Measurements from ENCODE around the gene ADARB2. TPM values are rescaled to one million over a fixed set of nuclear protein-coding genes. Genes with fewer than 3 reads are reported as not detected.
"Not testable (repeated sequence)": the region's sequence is repeated elsewhere in the genome, so short reads cannot be mapped to it uniquely, and the experiment has no call there.

The ADARB2 gene
- total RNA-seq, 4 donors from 2014 or later, result 0.13 to 6.1 (median 0.57) TPM

DNA sequence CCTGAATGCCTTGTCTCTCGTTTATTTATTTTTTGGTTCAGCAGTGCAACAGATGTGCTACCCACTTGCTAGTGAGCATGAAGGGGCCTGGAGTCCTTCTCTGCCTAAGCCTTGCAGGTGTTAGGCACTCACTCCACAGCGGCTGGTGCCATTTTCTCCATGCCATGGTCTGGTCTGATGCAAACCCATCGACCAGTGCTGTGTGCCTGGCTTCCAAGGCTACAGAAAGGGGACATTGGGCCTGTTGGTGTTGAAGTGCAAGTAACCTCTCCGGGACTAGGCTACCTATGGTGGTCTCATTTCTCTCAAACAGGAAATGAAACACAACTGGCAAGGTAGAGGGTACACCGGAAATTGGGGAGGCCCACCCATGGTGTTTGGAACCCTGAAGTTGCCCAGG, 198.1 kb downstream of the ADARB2 start:
- DNase-seq (ENCODE audit: low spot score), result no peak
- no peak for ATAC-seq (ENCODE audit: low FRiP score)
- TF ChIP-seq, protein P1, sequence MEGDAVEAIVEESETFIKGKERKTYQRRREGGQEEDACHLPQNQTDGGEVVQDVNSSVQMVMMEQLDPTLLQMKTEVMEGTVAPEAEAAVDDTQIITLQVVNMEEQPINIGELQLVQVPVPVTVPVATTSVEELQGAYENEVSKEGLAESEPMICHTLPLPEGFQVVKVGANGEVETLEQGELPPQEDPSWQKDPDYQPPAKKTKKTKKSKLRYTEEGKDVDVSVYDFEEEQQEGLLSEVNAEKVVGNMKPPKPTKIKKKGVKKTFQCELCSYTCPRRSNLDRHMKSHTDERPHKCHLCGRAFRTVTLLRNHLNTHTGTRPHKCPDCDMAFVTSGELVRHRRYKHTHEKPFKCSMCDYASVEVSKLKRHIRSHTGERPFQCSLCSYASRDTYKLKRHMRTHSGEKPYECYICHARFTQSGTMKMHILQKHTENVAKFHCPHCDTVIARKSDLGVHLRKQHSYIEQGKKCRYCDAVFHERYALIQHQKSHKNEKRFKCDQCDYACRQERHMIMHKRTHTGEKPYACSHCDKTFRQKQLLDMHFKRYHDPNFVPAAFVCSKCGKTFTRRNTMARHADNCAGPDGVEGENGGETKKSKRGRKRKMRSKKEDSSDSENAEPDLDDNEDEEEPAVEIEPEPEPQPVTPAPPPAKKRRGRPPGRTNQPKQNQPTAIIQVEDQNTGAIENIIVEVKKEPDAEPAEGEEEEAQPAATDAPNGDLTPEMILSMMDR (IDR thresholded peaks at IDR 0.05), result no peak

DNA sequence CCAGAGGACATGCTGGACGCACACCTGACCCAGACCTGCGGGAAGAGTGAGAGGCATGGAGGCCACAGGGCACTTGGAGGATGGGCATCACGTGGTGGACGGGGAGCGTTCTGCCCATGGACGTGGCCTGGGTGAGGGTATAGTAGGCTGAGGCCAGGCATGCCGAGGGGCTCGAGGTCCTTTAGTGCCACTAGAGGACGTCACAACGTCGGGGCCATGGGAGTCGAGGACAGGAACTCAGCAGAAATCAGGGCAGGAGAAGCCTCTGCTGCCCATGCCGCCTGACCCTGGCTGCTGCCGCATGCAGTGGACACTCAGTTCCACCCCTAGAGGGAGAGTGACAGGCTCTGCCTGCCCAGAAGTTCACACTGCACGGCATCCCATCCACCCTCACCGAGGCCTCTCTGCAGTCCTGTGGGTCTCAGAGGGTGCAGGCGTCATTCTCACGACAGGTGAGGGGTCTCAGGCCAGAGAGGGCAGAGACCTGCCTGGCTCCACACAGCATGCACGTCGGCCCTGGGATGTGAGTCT, 198.7 kb downstream of the ADARB2 start:
- no peak for ATAC-seq (ENCODE audit: low FRiP score)
- TF ChIP-seq, protein P1 (IDR thresholded peaks at IDR 0.05), result no peak
- DNase-seq (ENCODE audit: low spot score), result no peak

DNA sequence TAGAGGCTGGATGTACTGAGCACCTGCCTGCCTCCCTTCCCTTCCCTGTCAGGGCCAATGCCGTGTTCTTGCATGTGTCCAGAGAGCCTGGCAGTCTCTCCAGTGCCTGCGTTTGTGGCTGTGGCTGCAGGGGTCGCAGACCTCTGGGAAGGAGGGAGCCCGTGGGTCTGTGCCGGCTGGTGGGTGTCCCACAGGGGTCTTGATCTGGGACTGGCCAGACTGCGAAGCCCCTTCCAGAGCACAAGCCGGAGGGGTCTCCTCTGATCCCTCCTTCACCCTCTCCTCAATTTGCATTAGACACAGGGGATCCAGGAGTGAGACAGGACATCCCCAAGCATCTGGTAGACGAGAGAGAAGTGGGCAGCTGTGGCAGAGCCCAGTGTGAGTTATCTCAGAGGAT, 199.2 kb downstream of the ADARB2 start:
- DNase-seq (ENCODE audit: low spot score), result no peak
- TF ChIP-seq, protein P1 (IDR thresholded peaks at IDR 0.05), result no peak
- ATAC-seq (ENCODE audit: low FRiP score), result no peak

DNA sequence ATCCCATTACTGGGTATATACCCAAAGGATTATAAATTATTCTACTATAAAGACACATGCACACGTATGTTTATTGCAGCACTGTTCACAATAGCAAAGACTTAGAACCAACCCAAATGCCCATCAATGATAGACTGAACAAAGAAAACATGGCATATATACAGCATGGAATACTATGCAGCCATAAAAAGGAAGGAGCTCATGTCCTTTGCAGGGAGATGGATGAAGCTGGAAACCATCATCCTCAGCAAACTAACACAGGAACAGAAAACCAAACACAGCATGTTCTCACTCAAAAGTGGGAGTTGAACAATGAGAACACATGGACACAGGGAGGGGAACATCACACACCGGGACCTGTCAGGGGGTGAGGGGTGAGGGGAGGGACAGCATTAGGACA, 199.9 kb downstream of the ADARB2 start:
- not testable (repeated sequence) for ATAC-seq (ENCODE audit: low FRiP score); DNase-seq (ENCODE audit: low spot score)

DNA sequence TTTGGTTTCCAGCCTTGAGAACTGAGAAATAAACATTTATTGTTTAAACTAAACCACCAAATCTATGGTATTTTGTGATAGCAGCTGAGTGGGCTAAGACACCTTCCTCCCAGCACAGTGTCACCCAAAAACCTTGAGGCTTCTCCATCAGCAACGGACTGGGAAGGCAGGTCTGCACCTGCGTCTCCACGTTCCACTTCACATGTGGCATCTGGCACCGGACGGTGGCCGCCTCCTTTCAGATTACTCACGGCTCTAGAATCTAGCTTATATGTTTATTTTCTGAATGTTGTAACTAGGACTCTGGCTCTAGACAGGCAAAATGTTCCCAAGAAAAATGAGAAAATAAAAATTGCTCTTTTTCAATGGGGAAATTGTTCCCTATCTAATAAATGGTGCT, 201.0 kb downstream of the ADARB2 start:
- DNase-seq (ENCODE audit: low spot score) (no peak), ATAC-seq (ENCODE audit: low FRiP score) (no peak)
- TF ChIP-seq, protein P1 (IDR thresholded peaks at IDR 0.05), result no peak

DNA sequence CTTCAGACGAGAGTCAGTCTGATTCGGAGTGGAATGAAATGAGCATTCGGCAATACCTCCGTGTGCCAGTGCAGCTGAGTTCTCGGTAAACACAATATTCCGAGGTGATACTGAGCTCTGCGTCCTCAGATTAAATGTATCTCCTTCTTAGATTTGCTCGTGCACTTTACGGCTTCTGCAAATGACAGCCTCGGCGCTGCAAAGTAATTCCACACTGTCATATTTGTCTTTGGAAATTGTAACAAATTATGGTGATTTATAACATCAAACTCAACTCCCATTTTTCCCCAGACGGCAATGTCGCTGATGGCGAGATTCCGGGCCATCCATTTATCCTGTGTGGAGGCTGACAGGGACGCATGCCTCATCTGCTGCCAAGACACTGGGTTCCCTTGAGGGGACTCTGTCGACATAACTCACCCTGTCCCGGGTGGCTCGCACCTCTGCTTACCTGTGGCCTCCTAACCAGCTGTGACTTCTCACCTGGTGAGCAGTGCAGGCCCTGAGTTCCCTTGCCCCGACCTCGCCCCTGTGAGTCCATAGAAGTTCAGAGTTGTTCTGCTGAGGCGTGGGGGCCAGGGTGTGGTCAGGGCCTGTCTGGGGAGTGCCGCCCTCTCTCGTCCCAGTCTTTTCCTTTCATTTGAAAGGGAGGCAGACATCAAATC, 201.9 kb downstream of the ADARB2 start:
- no peak for DNase-seq (ENCODE audit: low spot score)
- ATAC-seq (ENCODE audit: low FRiP score), result no peak
- TF ChIP-seq, protein P1 (IDR thresholded peaks at IDR 0.05), result no peak

DNA sequence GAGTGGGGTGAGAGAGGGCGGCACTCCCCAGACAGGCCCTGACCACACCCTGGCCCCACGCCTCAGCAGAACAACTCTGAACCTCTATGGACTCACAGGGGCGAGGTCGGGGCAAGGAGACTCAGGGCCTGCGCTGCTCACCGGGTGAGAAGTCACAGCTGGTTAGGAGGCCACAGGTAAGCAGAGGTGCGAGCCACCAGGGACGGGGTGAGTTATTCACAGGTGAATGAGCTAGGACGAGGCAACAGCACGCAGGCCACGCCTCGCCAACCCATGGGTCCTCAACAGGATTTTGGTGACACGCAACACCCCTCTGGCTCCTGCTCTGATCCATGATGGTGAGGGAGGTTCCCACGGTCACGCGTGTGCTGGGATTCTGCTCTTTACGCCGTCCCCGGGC, 202.5 kb downstream of the ADARB2 start:
- TF ChIP-seq, protein P1 (IDR thresholded peaks at IDR 0.05), result no peak
- ATAC-seq (ENCODE audit: low FRiP score) (no peak), DNase-seq (ENCODE audit: low spot score) (no peak)
